ENCODE data around the gene ZNF100.
"Not testable (repeated sequence)": the region's sequence is repeated elsewhere in the genome, so short reads cannot be mapped to it uniquely, and the experiment has no call there.

Gene ZNF100

GRCh38 chr19:21704320-21704719 is 63.1 kb downstream of the ZNF100 start:
- no peak for DNase-seq (ENCODE audit: low spot score)

- no peak for DNase-seq (ENCODE audit: low spot score)
Observed at GRCh38 chr19:21699197-21699596, 68.2 kb downstream of the ZNF100 start.

- DNase-seq (ENCODE audit: low spot score) = peak; percentile 53
Observed at GRCh38 chr19:21698215-21698614, 69.2 kb downstream of the ZNF100 start.

- DNase-seq (ENCODE audit: low spot score) = no peak
Observed at GRCh38 chr19:21697698-21698097, 69.7 kb downstream of the ZNF100 start.

GRCh38 chr19:21694171-21694906 is 73.0 kb downstream of the ZNF100 start:
- DNase-seq (ENCODE audit: low spot score) = no peak

GRCh38 chr19:21693399-21693798 is 74.0 kb downstream of the ZNF100 start:
- no peak for DNase-seq (ENCODE audit: low spot score)

- no peak for DNase-seq (ENCODE audit: low spot score)
Observed at GRCh38 chr19:21691661-21692060, 75.7 kb downstream of the ZNF100 start.

- no peak for DNase-seq (ENCODE audit: low spot score)
Observed at GRCh38 chr19:21688464-21688863, 78.9 kb downstream of the ZNF100 start.

GRCh38 chr19:21680671-21681070 is 86.7 kb downstream of the ZNF100 start:
- DNase-seq (ENCODE audit: low spot score) = no peak

- DNase-seq (ENCODE audit: low spot score) = no peak
Observed at GRCh38 chr19:21680026-21680425, 87.4 kb downstream of the ZNF100 start.

- no peak for DNase-seq (ENCODE audit: low spot score)
Observed at GRCh38 chr19:21677696-21678418, 89.5 kb downstream of the ZNF100 start.

GRCh38 chr19:21674454-21674853 is 92.9 kb downstream of the ZNF100 start:
- no peak for DNase-seq (ENCODE audit: low spot score)

- not testable (repeated sequence) for DNase-seq (ENCODE audit: low spot score)
Observed at GRCh38 chr19:21673479-21673878, 93.9 kb downstream of the ZNF100 start.

All from CD4-positive, alpha-beta T cell treated with Interleukin-2 at 100 ng/mL for 4 hours (primary cell).